H1 (cell line): Measurements from ENCODE around the gene RNF111. TPM values are rescaled to one million over a fixed set of nuclear protein-coding genes. Genes with fewer than 3 reads are reported as not detected.

Experiments used
- CHD7 ChIP-seq: fragments of 300-600 bp; sonication (generic); IDR thresholded peaks from 2 replicates; pipeline ENCODE4 v1.7.1; 2012; ENCODE audit warnings: low read length, moderate library complexity, mild to moderate bottlenecking, inconsistent platforms; ENCODE audit not compliant: insufficient replicate concordance
- GABPA ChIP-seq: IDR thresholded peaks from 2 replicates; pipeline ENCODE4 v1.6.1; 2011; ENCODE audit warnings: mild to moderate bottlenecking, low read length, moderate library complexity, borderline replicate concordance; ENCODE audit not compliant: insufficient read depth
- polyA plus RNA-seq, 7 experiments: library from polyadenylated mRNA; depleted of rRNA in 3 of 7; stranded (reverse) in 5 of 7; unstranded in 2 of 7; fragments of >200 nt in 5 of 7; fragments of 200-250 nt in 2 of 7; gene quantifications; 1 replicate in 5 of 7; 2 replicates in 1 of 7; 4 replicates in 1 of 7; pipeline versions ENCODE4 v1.2.1 to v1.2.3, GENCODE V29; 2011 to 2013; ENCODE audit warnings: missing spikeins in 2 of 7, mixed read lengths in 2 of 7
- total RNA-seq: library from RNA; stranded (reverse); fragmentation: NEBNext Ultra II Directional; extraction: Animal tissue kit (Norgen Biotek cat#: 25700); gene quantifications from 2 replicates; pipeline ENCODE4 v1.2.1, GENCODE V29; 2021

Gene RNF111
- total and polyA plus RNA-seq, 2 of the 8 experiments (the other 6 are each of a cell fraction or from before 2014, with no cell fraction given) = 18.5 to 26.6 TPM

- peak; percentile 69 for TF ChIP-seq CHD7
- TF ChIP-seq GABPA = no peak
Observed at GRCh38 chr15:59087731-59088130, 100.3 kb downstream of the RNF111 start (continued).
